Coronary artery (tissue), 2 donors: ENCODE results near the gene MTHFD2.
A peak's percentile ranks its signal among the peaks of the same experiment; 100 is the strongest.

Experiments used
- DNase-seq: peaks from one replicate; pipeline ENCODE4 v3.0.0-alpha.2; 2017; ENCODE audit warnings: low spot score
- H3K27ac ChIP-seq, 2 donors: fragments of 200-600 bp; sonication (generic); one replicate each; pipeline ENCODE4 v1.5.1; 2016 to 2019
- H3K4me3 ChIP-seq: fragments of 200-600 bp; sonication (generic); 2 replicates; pipeline ENCODE4 v1.5.1; 2016; ENCODE audit warnings: mild to moderate bottlenecking, moderate library complexity
- CTCF ChIP-seq: fragments of 200-600 bp; sonication (generic); IDR thresholded peaks from one replicate; pipeline ENCODE4 v1.5.1; 2019; ENCODE audit warnings: antibody characterized with exemption

MTHFD2 gene

GRCh38 chr2:74221091-74221490, 22.7 kb downstream of the MTHFD2 start:
- no peak for DNase-seq
- Histone ChIP-seq H3K27ac (no peak overlapping the region), H3K4me3 (no peak overlapping the region)
- no peak for TF ChIP-seq CTCF

GRCh38 chr2:74221604-74222299, 23.3 kb downstream of the MTHFD2 start:
- no peak overlapping the region for H3K27ac ChIP-seq
- no peak for DNase-seq
- H3K4me3 ChIP-seq, result no peak overlapping the region
- TF ChIP-seq CTCF, result no peak

DNA sequence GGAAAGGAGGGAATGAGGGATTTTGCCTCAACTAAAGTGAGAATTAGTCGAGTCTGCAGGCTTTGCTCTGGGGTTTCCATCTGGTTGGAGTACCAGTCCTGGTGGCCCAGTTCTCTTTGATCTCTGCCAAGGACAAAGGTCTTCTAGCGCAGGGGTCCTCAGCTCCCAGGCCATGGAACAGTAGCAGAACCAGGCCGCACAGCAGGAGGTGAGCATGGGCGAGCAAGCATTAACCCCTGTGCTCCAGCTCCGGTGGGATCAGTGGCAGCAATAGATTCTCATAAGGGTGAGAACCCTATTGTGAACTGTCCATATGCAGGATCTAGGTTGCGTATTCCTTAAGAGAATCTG, 23.9 kb downstream of the MTHFD2 start:
- DNase-seq, result no peak
- no peak for TF ChIP-seq CTCF
- Histone ChIP-seq H3K4me3 (no peak overlapping the region), H3K27ac (no peak overlapping the region)

- no peak for TF ChIP-seq CTCF
- H3K27ac ChIP-seq, result peak overlapping the region; percentile 6 to 53
Measured at GRCh38 chr2:74223941-74224770, 25.7 kb downstream of the MTHFD2 start.

DNA sequence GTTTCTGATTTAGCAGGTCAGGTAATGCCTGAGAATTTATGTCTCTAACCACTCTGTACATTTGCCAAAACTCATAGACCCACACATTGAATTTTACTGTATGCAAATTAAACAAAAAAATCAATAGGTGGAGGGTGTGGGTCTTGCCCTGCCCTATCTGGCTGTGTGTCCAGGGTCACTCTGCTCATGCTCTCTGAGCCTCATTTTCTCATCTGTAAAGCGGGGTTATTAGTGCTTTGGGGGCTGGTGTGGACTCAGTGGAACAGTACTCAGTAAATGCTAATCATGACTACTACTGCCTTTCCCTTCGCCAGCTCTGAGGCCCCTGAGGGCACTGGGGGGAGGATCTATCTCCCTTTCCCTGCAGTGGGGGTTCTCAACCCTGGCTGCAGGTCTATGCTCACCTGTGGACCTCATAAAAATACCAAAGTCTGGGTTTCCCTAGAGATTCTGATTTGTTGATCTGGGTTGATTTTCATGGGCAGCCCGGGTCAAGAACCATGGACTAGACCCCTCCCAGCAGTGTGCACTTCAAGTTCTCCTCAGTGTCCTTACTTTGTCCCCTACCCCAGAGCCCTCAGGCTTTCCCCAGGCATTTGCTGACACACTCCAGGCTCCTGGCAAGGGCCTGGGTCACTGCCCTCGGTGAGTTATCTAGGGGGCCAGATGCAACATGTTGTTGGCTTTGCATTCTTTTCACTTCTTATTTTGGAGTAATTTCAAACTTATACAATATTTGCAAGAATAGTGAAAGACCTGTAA, 27.5 kb downstream of the MTHFD2 start:
- TF ChIP-seq CTCF, result no peak
- Histone ChIP-seq H3K27ac (peak overlapping the region; percentile 55 to 82), H3K4me3 (no peak overlapping the region)
- no peak for DNase-seq

More at GRCh38 chr2:74223941-74224770, 25.7 kb downstream of the MTHFD2 start:
- no peak for DNase-seq
- H3K4me3 ChIP-seq, result no peak overlapping the region

GRCh38 chr2:74226648-74227213, 28.3 kb downstream of the MTHFD2 start:
- TF ChIP-seq CTCF, result no peak
- Histone ChIP-seq H3K4me3 (peak overlapping the region; percentile 53), H3K27ac (peak overlapping the region; percentile 55 to 82)
- no peak for DNase-seq
